Smooth muscle cell (in vitro differentiated cells): ENCODE measurements around the gene ARF6. TPM values are rescaled to one million over a fixed set of nuclear protein-coding genes. Genes with fewer than 3 reads are reported as not detected.

Experiments
- DNase-seq: peaks from one replicate; lab custom pipeline; 2025; ENCODE audit not compliant: unreplicated experiment; lab: John Stamatoyannopoulos, UW
- H2AFZ ChIP-seq: fragments of 200-600 bp; sonication (generic); 2 replicates; pipeline ENCODE4 v1.6.0; 2016; ENCODE audit warnings: antibody characterized with exemption, low read depth, mild to moderate bottlenecking
- H3F3A ChIP-seq: fragments of 200-600 bp; sonication (generic); 2 replicates; pipeline ENCODE4 v1.6.0; 2017; ENCODE audit warnings: antibody characterized with exemption, low read depth
- H3K27ac ChIP-seq: fragments of 200-600 bp; sonication (generic); 2 replicates; pipeline ENCODE4 v1.5.1; 2016; ENCODE audit warnings: low read depth, mild to moderate bottlenecking
- H3K27me3 ChIP-seq: fragments of 200-600 bp; sonication (generic); 2 replicates; pipeline ENCODE4 v1.6.1; 2016; ENCODE audit warnings: low read depth, mild to moderate bottlenecking
- H3K36me3 ChIP-seq: fragments of 200-600 bp; sonication (generic); 2 replicates; pipeline ENCODE4 v1.5.1; 2016; ENCODE audit warnings: low read depth
- H3K4me1 ChIP-seq: fragments of 200-600 bp; sonication (generic); 2 replicates; pipeline ENCODE4 v1.5.1; 2016; ENCODE audit warnings: low read depth
- H3K4me2 ChIP-seq: fragments of 200-600 bp; sonication (generic); 2 replicates; pipeline ENCODE4 v1.6.0; 2016; ENCODE audit warnings: mild to moderate bottlenecking
- H3K4me3 ChIP-seq: fragments of 200-600 bp; sonication (generic); 2 replicates; pipeline ENCODE4 v1.5.1; 2016; ENCODE audit warnings: mild to moderate bottlenecking
- H3K79me2 ChIP-seq: fragments of 200-600 bp; sonication (generic); 2 replicates; pipeline ENCODE4 v1.6.0; 2016; ENCODE audit warnings: low read depth, mild to moderate bottlenecking
- H3K9ac ChIP-seq: fragments of 200-600 bp; sonication (generic); 2 replicates; pipeline ENCODE4 v1.6.0; 2016; ENCODE audit warnings: low read depth
- H3K9me3 ChIP-seq: fragments of 200-600 bp; sonication (generic); replicated peaks from 2 replicates; pipeline ENCODE4 v1.5.1; 2016; ENCODE audit warnings: low read depth
- H4K20me1 ChIP-seq: fragments of 200-600 bp; sonication (generic); 2 replicates; pipeline ENCODE4 v1.6.0; 2016; ENCODE audit warnings: low read depth
- CTCF ChIP-seq: fragments of 200-600 bp; sonication (generic); IDR thresholded peaks from 2 replicates; pipeline ENCODE4 v1.5.1; 2017; ENCODE audit warnings: borderline replicate concordance, mild to moderate bottlenecking, antibody characterized with exemption; ENCODE audit not compliant: insufficient read depth, poor library complexity, severe bottlenecking
- WGBS: methylation state at CpG from one replicate; pipeline ENCODE4 v1.1.7; 2016; ENCODE audit warnings: low lambda C conversion rate; 5-methylcytosine and 5-hydroxymethylcytosine counted together
- polyA plus RNA-seq: library from polyadenylated mRNA; unstranded; fragments of >200 nt; fragmentation: Nextera tagmentation; extraction: Ambion mirVana; gene quantifications from 2 replicates; pipeline ENCODE4 v1.2.1, GENCODE V29; 2016
- total RNA-seq: library from RNA; depleted of rRNA; stranded (reverse); fragments of >200 nt; gene quantifications from 2 replicates; pipeline ENCODE4 v1.2.3, GENCODE V29; 2014

ARF6 gene
- total and polyA plus RNA-seq, 2 experiments from 2014 or later, result 59.8 to 68.7 TPM

GRCh38 chr14:49862089-49862673 is 30.7 kb upstream of the ARF6 start:
- no peaks in the 10 kb centered on the region for H4K20me1 ChIP-seq
- peak; percentile 100 for TF ChIP-seq CTCF
- H3K4me1 ChIP-seq, result peaks cover 12% of the 10 kb centered on the region
- H3K27me3 ChIP-seq, result no peaks in the 10 kb centered on the region
- peak overlapping the region; percentile 95 for H3K27ac ChIP-seq
- no peaks in the 10 kb centered on the region for H3K79me2 ChIP-seq
- H3F3A ChIP-seq, result peaks cover 23% of the 10 kb centered on the region
- H3K9ac ChIP-seq, result peak overlapping the region; percentile 94
- peak overlapping the region; percentile 93 for H2AFZ ChIP-seq
- peak; percentile 77 for DNase-seq
- WGBS, result under 1% methylated on average over 29 of the region's 30 CpGs
- H3K4me3 ChIP-seq, result peak overlapping the region; percentile 68
- no peaks in the 10 kb centered on the region for H3K36me3 ChIP-seq
- no peaks in the 10 kb centered on the region for H3K9me3 ChIP-seq
- H3K4me2 ChIP-seq, result peak overlapping the region; percentile 90

GRCh38 chr14:49863487-49864281 is 29.2 kb upstream of the ARF6 start:
- Histone ChIP-seq H3K79me2 (no peaks in the 10 kb centered on the region), H3K4me2 (peak overlapping the region; percentile 85), H2AFZ (peak overlapping the region; percentile 34), H3K27me3 (no peaks in the 10 kb centered on the region), H4K20me1 (no peaks in the 10 kb centered on the region), H3K4me1 (peaks cover 16% of the 10 kb centered on the region), H3K27ac (peak overlapping the region; percentile 95), H3K36me3 (no peaks in the 10 kb centered on the region), H3K9ac (peak overlapping the region; percentile 75), H3K4me3 (peak overlapping the region; percentile 68), H3K9me3 (no peaks in the 10 kb centered on the region), H3F3A (peaks cover 23% of the 10 kb centered on the region)
- no peak for TF ChIP-seq CTCF
- WGBS, result 12% methylated on average over 9 of the region's 9 CpGs
- DNase-seq, result no peak

- H3K27ac ChIP-seq, result peak overlapping the region; percentile 34
- TF ChIP-seq CTCF, result peak; percentile 96
- H3K9me3 ChIP-seq, result no peaks in the 10 kb centered on the region
- H3K4me2 ChIP-seq, result no peak overlapping the region
- no peak overlapping the region for H3K9ac ChIP-seq
- no peak overlapping the region for H3K4me3 ChIP-seq
- no peak overlapping the region for H2AFZ ChIP-seq
- DNase-seq, result peak; percentile 21
- peaks cover 20% of the 10 kb centered on the region for H3F3A ChIP-seq
- H3K4me1 ChIP-seq, result peaks cover 16% of the 10 kb centered on the region
- 3% methylated on average over 4 of the region's 4 CpGs for whole genome bisulfite sequencing
- no peaks in the 10 kb centered on the region for H3K27me3 ChIP-seq
- H3K79me2 ChIP-seq, result no peaks in the 10 kb centered on the region
- H4K20me1 ChIP-seq, result no peaks in the 10 kb centered on the region
- no peaks in the 10 kb centered on the region for H3K36me3 ChIP-seq
Measured at GRCh38 chr14:49865431-49865859, 27.4 kb upstream of the ARF6 start.
